ENCODE results near the gene FAM162A.

Gene FAM162A

GRCh38 chr3:122435950-122436349 is 52.0 kb downstream of the FAM162A start:
- TF ChIP-seq REST (IDR thresholded peaks at IDR 0.05; ENCODE audit: insufficient read depth in 1 of 2, low read depth in 2 of 2, low read length in 2 of 2) (no peak), FOXP2 (optimal IDR thresholded peaks at IDR 0.05; ENCODE audit: borderline replicate concordance, extremely low read depth, extremely low read length, insufficient read depth) (no peak), POLR2AphosphoS5 (IDR thresholded peaks at IDR 0.05; ENCODE audit: low read depth, low read length) (no peak), SIN3A (IDR thresholded peaks at IDR 0.05; ENCODE audit: borderline replicate concordance, insufficient read depth, low read length) (no peak)

GRCh38 chr3:122443090-122443489 is 59.1 kb downstream of the FAM162A start:
- TF ChIP-seq FOXP2 (optimal IDR thresholded peaks at IDR 0.05; ENCODE audit: borderline replicate concordance, extremely low read depth, extremely low read length, insufficient read depth) (no peak), REST (IDR thresholded peaks at IDR 0.05; ENCODE audit: insufficient read depth in 1 of 2, low read depth in 2 of 2, low read length in 2 of 2) (no peak), SIN3A (IDR thresholded peaks at IDR 0.05; ENCODE audit: borderline replicate concordance, insufficient read depth, low read length) (no peak), POLR2AphosphoS5 (IDR thresholded peaks at IDR 0.05; ENCODE audit: low read depth, low read length) (no peak), TAF1 (IDR thresholded peaks at IDR 0.05; ENCODE audit: borderline replicate concordance, insufficient read depth, low read length) (no peak)

- no peak for TF ChIP-seq TAF1 (IDR thresholded peaks at IDR 0.05; ENCODE audit: borderline replicate concordance, insufficient read depth, low read length)
- no peak for TF ChIP-seq REST (IDR thresholded peaks at IDR 0.05; ENCODE audit: insufficient read depth in 1 of 2, low read depth in 2 of 2, low read length in 2 of 2)
- TF ChIP-seq POLR2AphosphoS5 (IDR thresholded peaks at IDR 0.05; ENCODE audit: low read depth, low read length), result no peak
- TF ChIP-seq SIN3A (IDR thresholded peaks at IDR 0.05; ENCODE audit: borderline replicate concordance, insufficient read depth, low read length), result no peak
- TF ChIP-seq FOXP2 (optimal IDR thresholded peaks at IDR 0.05; ENCODE audit: borderline replicate concordance, extremely low read depth, extremely low read length, insufficient read depth), result no peak
These were observed 67.4 kb downstream of the FAM162A start for GRCh38 chr3:122451371-122451770.

- TF ChIP-seq FOXP2 (optimal IDR thresholded peaks at IDR 0.05; ENCODE audit: borderline replicate concordance, extremely low read depth, extremely low read length, insufficient read depth) (no peak), TAF1 (IDR thresholded peaks at IDR 0.05; ENCODE audit: borderline replicate concordance, insufficient read depth, low read length) (no peak)
These were observed 72.1 kb downstream of the FAM162A start for GRCh38 chr3:122456074-122456473.

GRCh38 chr3:122457706-122458105 is 73.7 kb downstream of the FAM162A start:
- TF ChIP-seq REST (IDR thresholded peaks at IDR 0.05; ENCODE audit: insufficient read depth in 1 of 2, low read depth in 2 of 2, low read length in 2 of 2), result no peak
